ENCODE data around the gene UTP11.
A peak's percentile ranks its signal among the peaks of the same experiment; 100 is the strongest.

UTP11 gene

DNA sequence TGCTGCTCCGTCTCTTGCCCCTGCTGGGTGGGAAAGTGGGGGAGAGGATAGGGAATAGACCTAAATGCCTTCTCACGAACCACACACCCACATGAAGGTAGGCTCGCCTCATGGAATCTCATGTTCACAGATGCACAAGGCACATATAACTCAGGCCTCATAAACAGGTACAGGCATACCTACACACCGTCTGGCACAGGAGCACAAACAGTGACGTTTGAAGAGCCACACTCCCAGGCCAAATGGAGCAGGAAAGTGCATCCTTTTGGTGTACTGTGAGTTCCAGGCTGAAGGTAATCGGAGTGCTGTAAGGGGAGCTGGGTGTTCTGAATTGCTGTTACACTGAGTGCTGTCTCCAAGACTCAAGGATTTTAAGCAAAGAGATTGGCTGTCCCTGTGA lies 13.1 kb downstream of the UTP11 start:
- Histone ChIP-seq H3K9me3 (replicated peaks in 1 of 2; ENCODE audit: control insufficient read depth in 2 of 2, insufficient read depth in 1 of 2, low read depth in 1 of 2, low read length in 2 of 2) (no peaks in the 10 kb centered on the region), H3K27ac (replicated peaks; ENCODE audit: low read length) (no peak overlapping the region), H2BK5ac (ENCODE audit: low read length) (no peak overlapping the region), H3K23ac (ENCODE audit: low read depth, low read length, poor library complexity) (no peak overlapping the region), H3K4me2 (ENCODE audit: insufficient read depth, low read length, poor library complexity, severe bottlenecking) (no peak overlapping the region), H4K8ac (ENCODE audit: low read depth, low read length) (no peak overlapping the region), H3K18ac (ENCODE audit: low read length) (no peak overlapping the region), H3K27me3 (ENCODE audit: control insufficient read depth in 3 of 3, insufficient read depth in 3 of 3, low read depth in 1 of 3, low read length in 3 of 3) (no peaks in the 10 kb centered on the region), H3K36me3 (replicated peaks in 1 of 2; ENCODE audit: control insufficient read depth in 2 of 2, insufficient read depth in 2 of 2, low read length in 2 of 2) (peaks cover 20 to 60% of the 10 kb centered on the region in 2 donors), H3K79me1 (ENCODE audit: low read depth, low read length) (no peaks in the 10 kb centered on the region), H3K14ac (ENCODE audit: low read length) (no peak overlapping the region), H4K91ac (ENCODE audit: low read depth, low read length, poor library complexity) (no peak overlapping the region), H2BK15ac (ENCODE audit: low read length) (no peak overlapping the region), H3K4ac (ENCODE audit: low read length) (no peak overlapping the region), H2BK12ac (ENCODE audit: low read length) (no peak overlapping the region), H2AFZ (ENCODE audit: low read length) (no peak overlapping the region), H2BK120ac (ENCODE audit: low read depth, low read length) (no peak overlapping the region), H3K4me3 (ENCODE audit: low read length in 2 of 2) (no peak overlapping the region), H2AK5ac (ENCODE audit: low read depth, low read length) (no peak overlapping the region), H3K4me1 (ENCODE audit: control insufficient read depth in 2 of 2, insufficient read depth in 1 of 2, low read depth in 1 of 2, low read length in 2 of 2) (peaks cover 21 to 34% of the 10 kb centered on the region in 2 donors), H3K9ac (ENCODE audit: low read depth, low read length, poor library complexity) (peak overlapping the region; percentile 60)
- DNase-seq (ENCODE audit: low spot score) = no peak
- no CpG with 5 or more reads among the region's 6 CpGs for WGBS, 2 donors (ENCODE audit: extremely low coverage in 2 of 2, insufficient read length in 2 of 2, insufficient replicate concordance in 1 of 2)

DNA sequence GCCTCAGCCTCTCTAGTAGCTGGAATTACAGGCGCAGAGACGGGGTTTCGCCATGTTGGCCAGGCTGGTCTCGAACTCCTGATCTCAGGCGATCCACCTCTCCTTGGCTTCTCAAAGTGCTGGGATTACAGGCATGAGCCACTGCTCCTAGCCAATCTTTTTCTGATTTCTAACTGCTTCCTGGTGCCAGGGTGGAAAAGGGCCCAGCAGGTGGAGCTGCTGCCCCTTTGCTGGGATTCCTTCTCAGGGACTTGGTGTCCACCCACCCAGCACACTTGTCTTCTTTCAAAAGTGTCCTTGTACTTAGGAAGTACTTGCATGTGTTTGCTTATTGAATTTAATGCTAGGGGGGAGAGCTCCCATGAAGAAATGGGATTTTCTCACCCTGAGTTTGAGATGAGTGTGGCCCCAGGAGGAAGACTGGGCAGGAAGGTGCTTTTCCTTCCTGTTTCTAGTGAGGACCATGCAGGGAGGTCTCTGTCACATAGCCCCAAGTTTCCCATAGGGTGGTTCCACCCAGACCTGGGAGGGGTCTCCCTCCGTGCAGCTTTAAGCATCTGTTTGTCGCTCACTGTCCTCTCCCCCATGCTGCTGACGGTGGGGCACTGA lies 14.2 kb downstream of the UTP11 start:
- DNase-seq (ENCODE audit: low spot score) = no peak
- Histone ChIP-seq H3K4me1 (ENCODE audit: control insufficient read depth in 2 of 2, insufficient read depth in 1 of 2, low read depth in 1 of 2, low read length in 2 of 2) (peaks cover 23 to 38% of the 10 kb centered on the region in 2 donors), H3K9ac (ENCODE audit: low read depth, low read length, poor library complexity) (no peak overlapping the region), H3K27ac (replicated peaks; ENCODE audit: low read length) (no peak overlapping the region), H3K9me3 (replicated peaks in 1 of 2; ENCODE audit: control insufficient read depth in 2 of 2, insufficient read depth in 1 of 2, low read depth in 1 of 2, low read length in 2 of 2) (no peaks in the 10 kb centered on the region), H3K79me1 (ENCODE audit: low read depth, low read length) (no peaks in the 10 kb centered on the region), H2AFZ (ENCODE audit: low read length) (no peak overlapping the region), H3K18ac (ENCODE audit: low read length) (peak overlapping the region; percentile 88), H3K36me3 (replicated peaks in 1 of 2; ENCODE audit: control insufficient read depth in 2 of 2, insufficient read depth in 2 of 2, low read length in 2 of 2) (peaks cover 20 to 51% of the 10 kb centered on the region in 2 donors), H3K27me3 (ENCODE audit: control insufficient read depth in 3 of 3, insufficient read depth in 3 of 3, low read depth in 1 of 3, low read length in 3 of 3) (no peaks in the 10 kb centered on the region), H4K8ac (ENCODE audit: low read depth, low read length) (no peak overlapping the region), H2BK120ac (ENCODE audit: low read depth, low read length) (peak overlapping the region; percentile 82), H3K4ac (ENCODE audit: low read length) (no peak overlapping the region), H2AK5ac (ENCODE audit: low read depth, low read length) (peak overlapping the region; percentile 90), H3K4me3 (ENCODE audit: low read length in 2 of 2) (no peak overlapping the region), H3K23ac (ENCODE audit: low read depth, low read length, poor library complexity) (no peak overlapping the region), H2BK15ac (ENCODE audit: low read length) (no peak overlapping the region), H2BK12ac (ENCODE audit: low read length) (no peak overlapping the region), H3K4me2 (ENCODE audit: insufficient read depth, low read length, poor library complexity, severe bottlenecking) (no peak overlapping the region), H4K91ac (ENCODE audit: low read depth, low read length, poor library complexity) (no peak overlapping the region), H2BK5ac (ENCODE audit: low read length) (peak overlapping the region; percentile 30), H3K14ac (ENCODE audit: low read length) (no peak overlapping the region)
- no CpG with 5 or more reads among the region's 8 CpGs for WGBS, 2 donors (ENCODE audit: extremely low coverage in 2 of 2, insufficient read length in 2 of 2, insufficient replicate concordance in 1 of 2)

DNA sequence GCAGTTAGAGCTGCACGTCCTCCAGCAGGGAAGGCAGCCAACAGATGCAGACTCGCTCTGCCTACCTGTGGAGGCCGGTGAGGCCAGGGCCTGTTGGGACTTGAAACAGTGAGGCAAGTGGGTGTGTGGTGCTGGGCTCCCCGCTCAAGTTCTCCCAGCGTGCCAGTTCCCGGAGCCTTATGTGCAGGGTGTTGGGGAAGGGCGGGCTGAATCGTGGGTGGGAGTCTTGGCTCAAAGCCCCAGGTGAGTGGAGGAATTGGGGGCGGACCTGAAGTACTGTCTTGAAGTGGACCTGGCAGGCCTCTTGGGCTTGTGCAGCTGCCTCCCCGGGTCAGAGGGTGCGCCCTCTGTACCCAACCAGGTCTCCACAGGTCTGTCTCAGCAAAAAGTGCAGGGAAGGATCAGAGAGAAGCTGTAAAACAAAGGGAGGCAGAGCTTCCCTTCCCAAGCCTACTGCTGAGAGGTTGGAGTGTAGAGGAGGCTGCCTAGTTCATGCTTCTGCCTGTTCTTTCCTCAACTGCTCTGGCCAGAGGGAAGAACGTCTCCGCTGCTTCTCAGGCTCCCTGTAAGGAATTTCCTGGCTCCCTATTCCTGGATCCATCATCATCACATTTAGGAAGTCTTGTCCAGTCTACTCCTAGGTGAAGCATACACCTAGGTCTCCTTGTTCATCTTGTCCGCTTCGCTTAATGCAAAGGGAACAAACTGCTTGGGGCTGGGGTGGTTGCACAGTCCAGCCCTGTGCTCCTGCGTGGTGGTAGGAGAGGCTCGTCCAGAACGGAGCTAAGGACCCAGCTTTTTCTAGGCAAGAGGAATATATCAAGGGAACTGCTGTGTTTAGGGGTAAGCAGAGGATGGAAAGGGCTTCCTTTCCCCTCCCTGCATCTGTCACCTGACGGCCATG lies 14.9 kb downstream of the UTP11 start:
- no peak overlapping the region for H4K8ac ChIP-seq (ENCODE audit: low read depth, low read length)
- no peak overlapping the region for H3K9ac ChIP-seq (ENCODE audit: low read depth, low read length, poor library complexity)
- H2BK12ac ChIP-seq (ENCODE audit: low read length) = no peak overlapping the region
- H3K4me2 ChIP-seq (ENCODE audit: insufficient read depth, low read length, poor library complexity, severe bottlenecking) = no peak overlapping the region
- H4K91ac ChIP-seq (ENCODE audit: low read depth, low read length, poor library complexity) = no peak overlapping the region
- peak overlapping the region; percentile 82 for H2BK120ac ChIP-seq (ENCODE audit: low read depth, low read length)
- peak overlapping the region; percentile 90 for H2AK5ac ChIP-seq (ENCODE audit: low read depth, low read length)
- no peak overlapping the region for H2AFZ ChIP-seq (ENCODE audit: low read length)
- no peak overlapping the region for H3K4me3 ChIP-seq (ENCODE audit: low read length in 2 of 2)
- no peaks in the 10 kb centered on the region for H3K27me3 ChIP-seq (ENCODE audit: control insufficient read depth in 3 of 3, insufficient read depth in 3 of 3, low read depth in 1 of 3, low read length in 3 of 3)
- no peak overlapping the region for H3K23ac ChIP-seq (ENCODE audit: low read depth, low read length, poor library complexity)
- no peaks in the 10 kb centered on the region for H3K9me3 ChIP-seq (replicated peaks in 1 of 2; ENCODE audit: control insufficient read depth in 2 of 2, insufficient read depth in 1 of 2, low read depth in 1 of 2, low read length in 2 of 2)
- H3K4ac ChIP-seq (ENCODE audit: low read length) = no peak overlapping the region
- no peak overlapping the region for H3K27ac ChIP-seq (replicated peaks; ENCODE audit: low read length)
- H2BK5ac ChIP-seq (ENCODE audit: low read length) = peak overlapping the region; percentile 30
- no peak for DNase-seq (ENCODE audit: low spot score)
- WGBS, 2 donors (ENCODE audit: extremely low coverage in 2 of 2, insufficient read length in 2 of 2, insufficient replicate concordance in 1 of 2) = no CpG with 5 or more reads among the region's 19 CpGs
- peak overlapping the region; percentile 88 for H3K18ac ChIP-seq (ENCODE audit: low read length)
- H3K14ac ChIP-seq (ENCODE audit: low read length) = no peak overlapping the region
- H3K79me1 ChIP-seq (ENCODE audit: low read depth, low read length) = no peaks in the 10 kb centered on the region
- H2BK15ac ChIP-seq (ENCODE audit: low read length) = peak overlapping the region; percentile 6
- peaks cover 23 to 38% of the 10 kb centered on the region in 2 donors for H3K4me1 ChIP-seq (ENCODE audit: control insufficient read depth in 2 of 2, insufficient read depth in 1 of 2, low read depth in 1 of 2, low read length in 2 of 2)
- peaks cover 17 to 44% of the 10 kb centered on the region in 2 donors for H3K36me3 ChIP-seq (replicated peaks in 1 of 2; ENCODE audit: control insufficient read depth in 2 of 2, insufficient read depth in 2 of 2, low read length in 2 of 2)

DNA sequence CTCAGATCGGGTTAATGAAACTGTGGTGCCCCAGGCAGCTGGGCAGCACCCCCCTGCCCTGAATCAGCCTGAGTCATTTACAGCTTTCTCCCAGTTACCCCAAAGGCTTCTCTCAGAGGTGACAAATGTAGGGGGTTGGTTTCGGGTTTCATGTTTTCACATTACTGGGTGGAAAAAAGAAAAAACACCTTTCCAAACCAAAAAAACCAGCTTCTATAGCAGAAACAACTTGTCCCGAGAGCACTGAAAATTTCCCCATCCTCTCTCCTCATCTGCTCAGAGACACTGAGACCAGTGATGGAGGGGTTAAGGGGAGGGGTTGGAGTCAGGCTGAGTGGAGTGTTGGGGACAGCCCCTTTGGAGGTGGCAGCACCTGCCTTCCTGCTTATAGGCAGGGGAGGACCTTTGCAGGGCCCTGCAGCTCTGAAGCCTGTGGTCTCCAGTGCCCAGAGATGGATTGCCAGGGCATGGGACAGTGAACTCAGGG lies 15.6 kb downstream of the UTP11 start:
- no peak overlapping the region for H3K4ac ChIP-seq (ENCODE audit: low read length)
- no peak overlapping the region for H3K14ac ChIP-seq (ENCODE audit: low read length)
- H3K9me3 ChIP-seq (replicated peaks in 1 of 2; ENCODE audit: control insufficient read depth in 2 of 2, insufficient read depth in 1 of 2, low read depth in 1 of 2, low read length in 2 of 2) = no peaks in the 10 kb centered on the region
- H3K9ac ChIP-seq (ENCODE audit: low read depth, low read length, poor library complexity) = no peak overlapping the region
- peaks cover 17 to 37% of the 10 kb centered on the region in 2 donors for H3K36me3 ChIP-seq (replicated peaks in 1 of 2; ENCODE audit: control insufficient read depth in 2 of 2, insufficient read depth in 2 of 2, low read length in 2 of 2)
- H3K18ac ChIP-seq (ENCODE audit: low read length) = peak overlapping the region; percentile 42
- no peak overlapping the region for H2BK120ac ChIP-seq (ENCODE audit: low read depth, low read length)
- no peak overlapping the region for H4K91ac ChIP-seq (ENCODE audit: low read depth, low read length, poor library complexity)
- H2BK15ac ChIP-seq (ENCODE audit: low read length) = no peak overlapping the region
- H2AFZ ChIP-seq (ENCODE audit: low read length) = no peak overlapping the region
- H2BK5ac ChIP-seq (ENCODE audit: low read length) = no peak overlapping the region
- no peak overlapping the region for H3K27ac ChIP-seq (replicated peaks; ENCODE audit: low read length)
- H3K79me1 ChIP-seq (ENCODE audit: low read depth, low read length) = no peaks in the 10 kb centered on the region
- peak overlapping the region; percentile 36 for H2AK5ac ChIP-seq (ENCODE audit: low read depth, low read length)
- peaks cover 23 to 38% of the 10 kb centered on the region in 2 donors for H3K4me1 ChIP-seq (ENCODE audit: control insufficient read depth in 2 of 2, insufficient read depth in 1 of 2, low read depth in 1 of 2, low read length in 2 of 2)
- no CpG with 5 or more reads among the region's 3 CpGs for WGBS, 2 donors (ENCODE audit: extremely low coverage in 2 of 2, insufficient read length in 2 of 2, insufficient replicate concordance in 1 of 2)
- no peak overlapping the region for H3K4me2 ChIP-seq (ENCODE audit: insufficient read depth, low read length, poor library complexity, severe bottlenecking)
- H3K4me3 ChIP-seq (ENCODE audit: low read length in 2 of 2) = no peak overlapping the region
- DNase-seq (ENCODE audit: low spot score) = no peak
- H3K23ac ChIP-seq (ENCODE audit: low read depth, low read length, poor library complexity) = no peak overlapping the region
- H3K27me3 ChIP-seq (ENCODE audit: control insufficient read depth in 3 of 3, insufficient read depth in 3 of 3, low read depth in 1 of 3, low read length in 3 of 3) = no peaks in the 10 kb centered on the region
- no peak overlapping the region for H2BK12ac ChIP-seq (ENCODE audit: low read length)
- H4K8ac ChIP-seq (ENCODE audit: low read depth, low read length) = no peak overlapping the region

Measured in neuronal stem cell (in vitro differentiated cells).